Occipital lobe (tissue), 2 donors: ENCODE measurements around the gene SYCE3. TPM values are rescaled to one million over a fixed set of nuclear protein-coding genes. Genes with fewer than 3 reads are reported as not detected.
"Not testable (repeated sequence)": the region's sequence is repeated elsewhere in the genome, so short reads cannot be mapped to it uniquely, and the experiment has no call there.

Source experiments
- DNase-seq: peaks from one replicate; lab custom pipeline; 2025; lab: John Stamatoyannopoulos, UW
- total RNA-seq: library from RNA; depleted of rRNA; stranded (reverse); fragments of >200 nt; gene quantifications from one replicate; pipeline ENCODE4 v1.2.3, GENCODE V29; 2014

Gene SYCE3
- total RNA-seq, 1 donor from 2014 or later, result not detected

GRCh38 chr22:50522806-50523438 lies 39.8 kb downstream of the SYCE3 start:
- no peak for DNase-seq

GRCh38 chr22:50522208-50522805 lies 40.4 kb downstream of the SYCE3 start:
- no peak for DNase-seq

DNA sequence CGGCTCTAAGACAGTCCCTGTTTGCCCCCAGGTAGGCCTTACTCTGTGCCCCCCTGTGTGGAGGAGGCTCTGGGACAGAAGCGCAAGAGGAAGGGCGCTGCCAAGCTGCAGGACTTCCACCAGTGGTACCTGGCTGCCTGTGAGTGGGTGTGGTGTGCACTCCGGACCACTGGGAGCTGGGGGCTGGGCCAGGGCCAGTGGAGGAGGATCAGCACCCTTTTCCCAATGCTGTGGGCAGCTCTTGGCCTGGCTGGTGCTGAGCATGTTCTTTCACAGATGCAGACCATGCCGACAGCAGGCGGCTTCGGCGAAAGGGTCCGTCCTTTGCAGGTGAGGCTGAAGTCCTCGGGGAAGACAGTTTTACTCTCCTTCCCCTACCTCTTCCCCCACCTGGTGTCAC lies 41.0 kb downstream of the SYCE3 start:
- DNase-seq, result no peak

GRCh38 chr22:50520826-50521453 lies 41.8 kb downstream of the SYCE3 start:
- DNase-seq, result no peak

DNA sequence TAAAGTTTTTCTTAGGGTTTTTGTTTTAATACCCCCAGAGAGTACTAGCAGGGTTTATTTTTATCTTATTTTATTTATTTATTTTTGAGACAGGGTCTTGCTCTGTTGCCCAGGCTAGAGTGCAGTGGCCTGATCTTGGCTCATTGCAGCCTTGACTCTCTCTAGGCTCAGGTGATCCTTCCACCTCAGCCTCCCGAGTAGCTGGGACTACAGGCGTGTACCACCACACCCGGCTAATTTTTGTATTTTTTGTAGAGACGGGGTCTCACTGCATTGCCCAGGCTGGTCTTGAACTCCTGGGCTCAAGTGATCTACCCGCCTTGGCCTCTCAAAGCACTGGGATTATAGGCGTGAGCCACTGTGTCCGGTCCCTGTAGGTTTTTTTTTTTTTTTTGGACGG lies 42.5 kb downstream of the SYCE3 start:
- DNase-seq, result not testable (repeated sequence)

DNA sequence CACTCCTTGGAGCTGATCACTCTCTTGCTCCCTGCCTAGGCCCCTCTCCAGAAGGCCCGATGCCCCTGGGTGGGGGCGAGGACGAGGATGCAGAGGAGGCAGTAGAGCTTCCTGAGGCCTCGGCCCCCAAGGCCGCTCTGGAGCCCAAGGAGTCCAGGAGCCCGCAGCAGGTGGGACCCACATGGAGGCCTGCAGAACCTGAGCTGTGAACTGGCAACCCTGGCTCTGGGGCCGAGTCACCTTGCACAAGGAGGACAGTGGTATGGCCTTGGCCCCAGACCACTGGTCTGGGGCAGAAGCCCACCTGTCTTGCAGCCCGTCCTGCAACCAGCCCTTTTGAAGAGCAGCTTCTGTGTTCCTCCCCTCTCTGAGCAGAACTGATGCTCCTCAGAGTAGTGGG lies 43.6 kb downstream of the SYCE3 start:
- no peak for DNase-seq

GRCh38 chr22:50518606-50519005 lies 44.1 kb downstream of the SYCE3 start:
- no peak for DNase-seq

DNA sequence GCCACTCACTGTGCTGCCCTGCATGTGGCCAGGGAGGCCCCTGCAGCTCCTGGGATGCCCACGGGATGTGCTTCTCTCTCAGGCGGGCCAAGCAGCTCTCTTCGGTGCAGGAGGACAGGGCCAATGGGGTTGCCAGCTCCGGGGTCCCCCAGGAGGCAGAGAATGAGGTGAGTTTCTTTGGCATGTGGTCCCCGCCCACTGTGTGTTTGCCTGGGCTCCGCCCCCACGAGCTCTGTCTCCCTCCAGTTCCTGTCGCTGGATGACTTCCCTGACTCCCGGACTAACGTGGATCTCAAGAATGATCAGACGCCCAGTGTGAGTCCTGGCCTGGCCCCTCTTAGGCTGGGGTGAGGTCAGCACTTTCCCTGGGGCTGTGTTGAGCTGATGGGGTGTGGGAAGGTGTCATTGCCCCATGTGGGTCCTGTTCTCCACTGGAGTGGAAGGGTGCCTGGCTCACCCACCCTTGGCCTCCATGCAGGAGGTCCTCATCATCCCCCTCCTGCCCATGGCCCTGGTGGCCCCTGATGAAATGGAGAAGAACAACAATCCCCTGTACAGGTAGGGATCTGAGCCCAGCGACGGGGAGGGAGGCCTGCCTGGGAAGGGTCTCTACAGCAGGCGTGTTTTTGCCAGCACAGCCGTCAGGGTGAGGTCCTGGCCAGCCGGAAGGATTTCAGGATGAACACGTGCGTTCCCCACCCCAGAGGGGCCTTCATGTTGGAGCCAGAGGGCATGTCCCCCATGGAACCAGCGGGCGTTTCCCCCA lies 45.0 kb downstream of the SYCE3 start:
- no peak for DNase-seq

DNA sequence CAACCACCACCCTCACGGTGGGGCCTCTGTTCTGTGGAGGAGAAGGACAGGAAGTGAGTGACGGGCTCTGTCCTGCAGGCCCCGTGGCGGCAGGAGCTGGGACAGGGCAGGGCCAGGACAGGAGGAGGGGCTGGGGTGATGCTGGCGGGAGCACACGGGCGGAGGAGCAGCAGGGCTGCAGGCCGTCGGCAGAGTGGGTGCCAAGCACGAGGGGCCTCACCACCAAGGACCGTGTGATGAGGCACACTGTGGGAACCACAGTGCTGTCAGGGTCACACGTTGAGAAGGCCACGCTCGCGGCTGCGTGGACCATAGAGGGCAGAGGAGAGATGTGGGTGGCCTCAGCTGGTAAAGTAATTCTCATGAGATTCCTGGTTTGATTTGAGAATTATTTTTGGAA lies 45.8 kb downstream of the SYCE3 start:
- DNase-seq, result no peak

DNA sequence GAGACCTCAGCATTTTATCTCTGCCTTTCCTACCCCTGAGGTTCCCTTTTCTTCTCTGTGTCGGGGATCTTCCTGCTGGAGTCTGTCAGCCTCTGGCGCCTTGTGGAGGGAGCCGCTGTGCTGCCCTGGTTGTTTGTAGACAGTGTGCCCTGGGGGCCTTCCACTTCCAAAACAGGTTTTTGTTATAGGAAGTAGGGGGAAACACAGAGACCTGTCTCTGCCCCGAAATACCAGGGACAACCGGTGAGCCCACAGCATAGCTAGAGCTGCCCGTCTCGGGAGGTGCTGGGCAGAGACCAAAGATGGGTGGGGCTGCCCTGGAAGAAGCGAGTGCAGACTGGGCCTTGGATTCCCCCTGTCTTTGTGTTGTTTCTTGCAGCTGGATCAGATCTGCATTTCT lies 46.7 kb downstream of the SYCE3 start:
- DNase-seq, result no peak

GRCh38 chr22:50513175-50513574 lies 49.5 kb downstream of the SYCE3 start:
- no peak for DNase-seq

DNA sequence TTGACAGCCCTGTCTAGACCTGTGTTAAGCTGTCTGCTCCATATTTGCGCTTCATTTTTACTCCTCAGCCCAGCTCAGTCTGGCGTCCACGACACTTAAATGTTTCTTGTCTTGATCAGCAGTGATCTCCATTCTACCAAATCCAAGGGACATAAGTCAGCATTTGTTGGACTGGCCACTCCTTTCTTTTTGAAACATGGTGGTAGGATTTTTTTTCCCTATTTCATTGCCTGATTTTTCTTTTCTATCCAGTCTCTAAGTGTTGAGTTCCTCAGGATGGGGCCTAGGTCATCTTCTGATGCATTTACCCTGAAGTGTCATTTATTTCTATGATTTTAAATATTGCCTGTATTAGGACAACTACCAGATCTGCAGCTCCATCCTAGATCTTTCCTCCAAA lies 53.8 kb downstream of the SYCE3 start:
- DNase-seq, result no peak

- no peak for DNase-seq
Measured at GRCh38 chr22:50507991-50508884, 54.5 kb downstream of the SYCE3 start, which contains the start of gene NCAPH2. Gene NCAPH2 (plus strand): TSS chr22:50508224. CDS start chr22:50508338, 114 bp downstream.

GRCh38 chr22:50507421-50507990 lies 55.2 kb downstream of the SYCE3 start, which contains the start of gene LMF2:
Gene LMF2 (minus strand): TSS chr22:50507702. CDS start chr22:50507675, 27 bp downstream.
- peak; percentile 97 for DNase-seq

GRCh38 chr22:50506611-50507420 lies 55.9 kb downstream of the SYCE3 start:
- no peak for DNase-seq

DNA sequence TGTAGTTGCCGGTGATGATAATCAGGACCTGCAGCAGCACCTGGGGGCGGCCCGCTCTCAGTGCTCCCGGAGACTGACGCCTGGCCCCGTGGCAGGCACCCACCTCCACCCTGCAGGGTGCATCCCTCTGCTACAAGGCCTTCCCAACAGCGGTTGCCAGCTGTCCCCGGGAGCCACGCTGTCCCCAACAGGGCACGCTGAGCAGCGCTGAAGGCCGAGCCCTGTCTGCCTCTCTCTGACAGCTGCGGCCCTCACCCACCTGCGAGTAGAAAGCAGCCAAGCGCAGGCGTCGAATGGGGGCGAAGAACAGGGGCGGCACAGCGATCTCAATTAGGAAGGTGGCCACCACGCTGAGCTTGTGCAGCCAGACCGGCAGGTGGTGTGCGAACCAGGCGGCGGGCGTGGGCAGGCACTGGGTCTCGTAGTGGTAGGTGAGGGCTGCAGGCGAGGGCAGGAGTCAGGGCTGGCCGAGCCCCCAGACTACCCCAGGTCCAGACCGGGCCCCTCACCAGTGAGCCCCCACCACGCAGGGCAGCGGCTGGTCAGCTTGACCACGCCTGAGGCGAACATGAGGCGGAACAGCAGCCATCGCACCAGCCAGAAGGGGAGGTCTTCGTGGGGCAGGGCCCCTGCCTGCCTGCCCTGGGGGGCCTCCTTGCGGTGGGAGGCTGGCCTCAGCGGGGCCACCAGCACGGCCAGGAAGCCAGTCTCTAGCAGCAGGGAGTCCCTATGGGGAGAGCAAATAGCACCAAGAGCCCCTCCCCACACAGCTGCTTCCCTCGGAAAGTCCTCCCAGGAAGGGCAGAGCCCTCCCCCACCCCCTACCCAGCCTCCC lies 56.7 kb downstream of the SYCE3 start:
- DNase-seq, result no peak

DNA sequence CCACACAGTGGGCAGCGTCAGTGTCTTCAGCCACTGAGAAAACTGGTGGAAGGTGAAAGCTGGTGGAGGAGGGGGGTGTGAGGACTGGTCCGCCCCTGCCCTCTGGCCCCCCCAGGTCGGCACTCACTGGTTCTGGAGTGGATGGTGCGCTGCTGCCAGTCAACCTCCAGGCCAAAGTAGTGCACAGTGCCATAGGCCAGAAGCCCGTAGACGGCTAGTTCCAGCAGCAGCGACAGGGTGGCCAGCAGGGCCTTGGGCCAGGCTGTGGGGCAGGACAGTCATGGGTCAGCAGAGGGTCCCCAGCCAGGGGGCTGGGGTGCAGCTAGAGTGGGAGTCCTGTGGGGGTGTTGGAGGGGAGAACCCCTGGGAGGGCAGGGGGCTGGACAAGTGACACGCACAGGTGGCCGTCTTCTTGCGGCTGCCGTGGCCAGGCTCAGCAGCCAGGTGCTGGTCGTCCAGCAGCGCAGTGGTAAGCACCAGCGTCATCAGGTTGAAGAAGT lies 57.4 kb downstream of the SYCE3 start:
- no peak for DNase-seq

DNA sequence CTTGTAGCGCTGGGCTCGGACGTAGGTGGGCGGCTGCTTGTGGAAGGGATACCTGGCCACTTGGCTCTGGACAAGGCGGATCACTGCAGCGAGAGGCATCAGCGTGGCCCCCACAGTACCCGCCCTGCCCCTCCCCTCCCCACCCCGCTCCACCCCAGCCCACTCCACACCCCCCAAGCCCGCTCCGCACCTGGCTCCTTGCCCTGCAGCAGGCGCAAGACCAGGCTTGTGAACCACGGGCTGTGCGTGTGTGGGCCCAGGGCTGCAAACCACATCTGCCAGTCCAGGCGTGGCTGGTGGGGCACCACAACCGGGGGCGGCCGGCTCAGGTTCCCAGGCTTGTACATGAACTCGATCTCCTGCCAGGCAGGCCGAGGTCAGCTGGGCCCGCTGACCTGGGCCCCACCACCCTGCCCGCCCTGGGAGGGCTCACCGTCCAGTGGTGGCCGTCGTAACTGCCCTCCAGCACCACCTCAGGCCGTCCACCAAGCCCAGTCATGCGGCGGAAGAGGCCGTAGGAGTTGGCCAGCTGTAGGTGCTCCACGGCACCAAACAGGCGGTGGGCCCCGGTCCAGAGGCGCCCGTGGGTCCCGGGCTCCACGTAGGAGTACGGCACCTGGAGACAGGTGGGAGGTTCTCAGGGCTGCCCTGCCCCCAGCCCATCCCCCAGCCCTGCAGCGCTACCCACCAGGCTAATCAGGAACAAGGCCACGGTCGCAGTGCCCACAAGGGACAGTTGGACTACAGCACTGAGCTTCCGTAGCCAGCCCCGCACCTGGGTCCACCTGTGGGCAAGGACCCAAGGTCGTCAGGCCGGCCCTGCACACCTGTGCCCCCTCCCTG lies 58.1 kb downstream of the SYCE3 start:
- DNase-seq, result no peak
